Smooth muscle cell of the brain vasculature (primary cell): ENCODE results near the gene HACD1.
"Not testable (repeated sequence)": the region's sequence is repeated elsewhere in the genome, so short reads cannot be mapped to it uniquely, and the experiment has no call there.

Source experiments
- DNase-seq: peaks from one replicate; pipeline ENCODE4 v3.0.0-alpha.2; 2012; ENCODE audit warnings: low read depth, low spot score

HACD1 gene

DNA sequence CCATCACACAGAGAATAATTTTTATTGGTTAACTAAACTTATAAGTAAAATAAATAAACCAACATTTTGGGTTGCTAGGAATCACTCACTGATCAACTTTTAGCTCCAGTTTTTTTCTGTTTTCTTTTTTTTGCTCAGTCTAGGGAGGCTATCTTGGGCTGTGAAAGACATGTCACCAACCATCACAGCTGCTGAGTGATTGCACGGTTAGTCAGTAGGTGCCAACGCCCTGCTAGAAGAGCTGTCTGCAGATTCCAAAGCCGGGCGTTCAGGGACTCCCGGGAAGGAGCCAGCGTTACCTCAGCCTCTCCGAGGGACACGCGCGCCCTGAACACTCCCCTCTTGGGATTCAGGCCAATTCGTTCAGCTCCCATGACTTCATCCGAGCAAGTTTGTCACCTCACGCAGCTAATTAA, 26.2 kb upstream of the HACD1 start:
- no peak for DNase-seq

DNA sequence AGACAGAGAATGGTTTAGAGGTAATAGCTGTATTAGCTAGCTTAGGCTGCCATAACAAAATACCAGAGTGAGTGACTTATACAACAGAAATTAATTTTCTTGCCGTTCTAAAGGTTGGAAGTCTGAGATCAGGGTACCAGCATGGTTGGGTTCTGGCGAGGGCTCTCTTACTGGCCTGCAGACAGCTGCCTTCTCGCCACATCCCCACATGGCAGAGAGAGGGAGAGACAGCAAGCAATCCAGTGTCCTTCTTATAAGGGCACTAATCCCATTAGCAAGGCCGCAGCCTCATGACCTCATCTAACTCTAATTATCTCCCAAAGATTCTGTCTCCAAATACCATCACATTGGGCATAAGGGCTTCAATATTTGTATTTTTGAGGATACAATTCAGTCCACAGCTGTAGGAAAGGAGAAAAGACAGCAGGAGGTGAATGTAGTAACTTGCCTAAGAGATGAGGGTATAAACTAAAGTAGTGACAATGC, 23.2 kb upstream of the HACD1 start:
- no peak for DNase-seq

DNA sequence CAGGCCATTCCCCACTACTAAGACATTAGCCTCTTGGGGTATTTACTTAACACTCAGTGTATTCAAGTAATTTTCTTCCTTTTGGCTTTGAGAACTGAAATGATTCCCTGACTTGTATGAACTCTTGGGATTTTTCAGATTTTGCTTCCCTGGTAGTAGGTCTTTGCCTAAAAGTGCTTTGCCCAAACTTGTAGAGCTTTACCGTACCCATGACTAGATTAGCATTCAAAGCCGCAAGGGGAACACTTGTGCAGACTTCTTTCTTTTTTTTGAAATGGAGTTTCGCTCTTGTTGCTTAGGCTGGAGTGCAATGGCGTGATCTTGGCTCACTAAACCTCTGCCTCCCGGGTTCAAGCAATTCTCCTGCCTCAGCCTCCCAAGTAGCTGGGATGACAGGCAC, 20.7 kb upstream of the HACD1 start:
- DNase-seq: no peak

DNA sequence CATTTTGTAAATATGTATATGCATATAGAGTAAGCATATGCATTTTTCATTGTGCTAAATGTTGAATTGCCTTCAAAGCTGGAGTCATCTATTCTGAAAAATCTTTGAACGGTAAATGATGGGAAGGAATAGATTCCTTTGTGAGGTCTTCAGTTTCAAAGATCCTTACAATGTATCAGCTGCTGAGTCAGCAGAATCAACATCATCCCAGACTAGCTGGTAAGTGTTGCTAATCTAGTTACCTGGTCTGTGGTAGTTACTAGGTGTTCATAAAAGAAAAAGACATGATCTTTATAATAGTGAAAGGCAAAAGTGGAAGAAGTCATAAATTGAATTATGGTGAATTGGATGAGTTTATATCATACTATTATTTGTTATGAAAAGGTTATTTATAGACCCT, 16.2 kb upstream of the HACD1 start:
- no peak for DNase-seq

DNA sequence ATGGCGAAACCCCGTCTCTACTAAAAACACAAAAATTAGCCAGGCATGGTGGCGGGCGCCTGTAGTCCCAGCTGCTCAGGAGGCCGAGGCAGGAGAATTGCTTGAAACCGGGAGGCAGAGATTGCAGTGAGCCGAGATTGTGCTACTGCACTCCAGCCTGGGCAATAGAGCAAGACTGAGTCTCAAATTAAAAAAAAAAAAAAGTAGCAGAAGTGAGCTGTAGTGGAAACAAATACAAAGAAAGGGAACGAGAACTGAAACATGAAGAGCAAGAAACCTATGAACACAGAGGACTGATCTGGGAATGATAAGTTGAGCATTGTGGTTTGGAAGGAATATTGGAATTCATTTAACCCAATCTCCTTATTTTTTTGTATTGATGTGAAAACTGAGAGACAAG, 15.4 kb upstream of the HACD1 start:
- not testable (repeated sequence) for DNase-seq

DNA sequence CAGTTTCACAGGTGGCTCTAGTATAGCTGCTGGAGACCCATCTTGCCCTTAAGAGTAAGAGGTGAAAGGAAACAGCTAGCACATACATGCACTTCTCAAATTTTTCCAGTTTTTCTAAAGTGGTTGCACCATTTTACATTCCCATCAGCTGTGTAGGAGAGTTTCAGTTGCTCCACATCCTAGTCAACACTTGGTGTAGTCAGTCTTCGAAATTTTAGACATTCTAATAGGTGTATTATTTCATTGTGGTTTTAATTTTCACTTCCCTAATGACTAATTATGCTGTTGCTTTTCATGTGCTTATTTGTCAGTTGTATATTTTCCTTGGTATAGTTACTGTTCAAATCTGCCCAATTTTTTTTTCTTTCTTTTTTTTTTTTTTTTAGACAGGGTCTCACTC, 9.5 kb upstream of the HACD1 start:
- no peak for DNase-seq

DNA sequence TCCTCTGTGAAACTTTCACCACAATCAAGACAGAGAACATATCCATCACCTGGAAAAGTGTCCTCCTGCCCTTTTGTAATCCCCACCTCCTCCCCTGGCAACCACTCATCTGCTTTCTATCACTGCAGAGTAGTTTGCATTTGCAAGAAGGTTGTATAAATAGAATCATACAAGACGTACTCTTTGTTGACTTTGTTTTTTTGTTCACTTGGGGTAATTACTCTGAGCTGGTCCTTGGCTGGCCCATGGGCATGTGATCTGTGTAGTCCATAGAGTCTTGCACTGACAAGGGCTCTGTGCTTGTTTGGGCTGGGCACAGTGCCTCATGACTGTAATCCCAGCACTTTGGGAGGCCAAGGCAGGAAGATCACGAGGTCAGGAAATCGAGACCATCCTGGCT, 7.8 kb upstream of the HACD1 start:
- DNase-seq: no peak

DNA sequence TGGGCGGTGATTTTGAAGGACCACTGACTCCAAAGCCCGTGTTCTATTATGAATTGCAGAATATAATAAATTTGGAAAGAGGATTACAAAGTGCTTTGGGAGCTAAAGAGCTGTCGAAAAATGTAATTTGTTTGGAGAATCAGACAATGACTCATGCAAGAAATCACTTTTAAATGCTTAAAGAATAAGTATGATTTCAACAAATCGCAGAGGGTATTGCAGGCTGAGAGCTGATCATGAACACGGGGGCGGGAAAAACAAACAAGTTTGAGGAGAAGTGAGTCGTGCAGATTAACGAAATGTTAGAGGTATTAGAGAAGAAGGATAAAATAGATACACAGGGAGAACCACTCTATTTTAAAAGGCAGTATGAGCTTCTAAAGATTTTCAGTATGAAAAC, 4.9 kb upstream of the HACD1 start:
- no peak for DNase-seq

DNA sequence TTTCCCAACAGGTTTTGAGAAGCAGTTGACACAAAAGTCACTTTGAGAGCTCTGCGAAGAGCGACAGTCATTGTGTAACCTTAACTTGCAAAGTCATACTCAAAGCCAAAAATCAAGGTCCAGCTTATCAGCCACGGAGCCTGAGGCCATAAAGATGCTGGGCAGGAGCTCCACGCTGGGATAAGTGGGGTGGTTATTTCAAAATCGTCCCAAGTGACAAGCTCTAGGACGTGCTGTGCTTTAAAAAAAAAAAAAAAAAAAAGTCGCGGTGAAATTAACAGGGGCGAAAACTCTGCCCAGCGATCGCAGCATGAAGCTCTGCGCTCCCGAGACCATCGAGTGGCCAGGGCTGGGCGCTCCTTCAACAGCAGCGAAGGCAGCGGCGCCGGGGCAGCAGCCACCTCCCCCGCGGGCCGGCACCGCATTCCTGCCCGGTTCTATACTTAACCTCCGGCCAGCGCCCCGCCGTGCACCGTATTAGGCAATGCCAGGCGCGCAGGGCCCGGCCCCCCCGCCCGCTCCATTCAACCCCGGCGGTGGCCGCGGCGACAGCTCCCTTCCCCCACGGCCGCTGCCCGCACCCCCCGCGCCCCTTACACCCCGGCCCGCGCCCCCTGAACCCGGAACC, 657 bp downstream of the HACD1 start:
- DNase-seq: peak; percentile 4

DNA sequence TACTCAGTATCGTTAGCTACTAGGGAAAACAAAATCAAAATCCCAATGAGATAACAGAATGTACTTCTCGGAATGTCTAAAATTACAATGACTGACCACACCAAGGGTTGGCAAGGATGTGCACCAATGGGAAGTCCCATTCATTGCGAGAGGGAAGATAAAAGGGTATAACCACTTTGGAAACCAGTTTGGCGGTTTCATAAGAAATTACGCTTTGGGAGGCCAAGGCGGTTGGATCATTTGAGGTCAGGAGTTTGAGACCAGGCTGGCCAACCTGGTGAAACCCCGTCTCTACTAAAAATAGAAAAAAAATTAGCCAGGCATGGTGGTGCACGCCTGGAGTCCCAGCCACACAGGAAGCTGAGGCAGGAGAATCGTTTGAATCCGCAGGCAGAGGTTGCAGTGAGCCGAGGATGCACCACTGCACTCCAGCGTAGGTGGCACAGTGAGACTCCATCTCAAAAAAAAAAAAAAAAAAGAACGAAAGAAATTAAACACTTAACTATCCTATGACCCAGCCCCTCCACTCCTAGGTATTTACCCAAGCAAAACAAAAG, 7.6 kb downstream of the HACD1 start:
- no peak for DNase-seq

DNA sequence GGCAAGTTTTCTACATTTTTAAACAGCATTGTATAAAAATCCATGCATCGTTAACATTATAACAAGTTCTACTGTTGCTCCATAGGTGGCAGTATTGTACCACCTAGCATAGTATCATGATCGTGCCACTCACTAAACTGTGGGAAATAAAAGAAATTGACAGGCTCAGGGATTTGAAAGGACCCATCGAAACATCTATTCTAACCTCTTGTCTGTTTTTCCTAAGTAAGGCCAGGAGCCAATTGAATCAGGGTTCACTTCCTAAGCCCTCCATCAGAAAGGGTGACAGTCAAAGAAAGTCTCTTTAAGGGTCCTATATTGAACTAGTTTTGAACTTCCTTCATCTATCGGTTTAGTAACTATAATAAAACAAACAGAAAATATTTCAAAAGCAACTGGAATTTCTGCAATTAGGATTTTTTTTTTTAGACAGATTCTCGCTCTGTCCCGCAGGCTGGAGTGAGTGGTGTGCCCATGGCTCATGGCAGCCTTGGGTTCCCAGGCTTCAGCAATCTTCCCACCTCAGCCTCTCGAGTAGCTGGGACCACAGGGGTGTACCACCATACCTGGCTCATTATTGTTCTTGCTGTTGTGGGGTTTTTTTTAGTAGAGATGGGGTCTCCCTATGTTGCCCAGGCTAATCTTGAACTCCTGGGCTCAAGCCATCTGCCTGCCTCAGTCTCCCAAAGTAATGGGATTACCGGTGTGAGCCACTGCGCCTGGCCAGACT, 9.4 kb downstream of the HACD1 start:
- DNase-seq: no peak

DNA sequence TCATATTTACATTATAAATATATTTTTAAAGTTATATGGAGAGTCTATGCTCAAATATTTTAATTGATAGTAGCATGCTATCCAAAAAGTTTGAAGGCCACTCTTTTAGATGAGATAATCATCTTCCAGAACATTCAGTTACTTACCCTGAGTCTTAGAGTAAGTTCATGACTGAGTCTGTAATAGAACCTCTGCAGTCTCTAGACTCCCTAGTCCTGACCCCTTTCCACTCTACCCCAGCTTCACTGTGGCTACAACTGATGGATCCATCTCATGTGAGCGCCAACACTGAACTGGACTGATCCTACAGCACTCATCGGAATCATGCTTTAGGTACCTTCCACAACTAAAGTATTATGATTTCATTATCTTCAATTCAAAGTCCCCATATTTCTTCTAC, 10.1 kb downstream of the HACD1 start:
- DNase-seq: no peak

DNA sequence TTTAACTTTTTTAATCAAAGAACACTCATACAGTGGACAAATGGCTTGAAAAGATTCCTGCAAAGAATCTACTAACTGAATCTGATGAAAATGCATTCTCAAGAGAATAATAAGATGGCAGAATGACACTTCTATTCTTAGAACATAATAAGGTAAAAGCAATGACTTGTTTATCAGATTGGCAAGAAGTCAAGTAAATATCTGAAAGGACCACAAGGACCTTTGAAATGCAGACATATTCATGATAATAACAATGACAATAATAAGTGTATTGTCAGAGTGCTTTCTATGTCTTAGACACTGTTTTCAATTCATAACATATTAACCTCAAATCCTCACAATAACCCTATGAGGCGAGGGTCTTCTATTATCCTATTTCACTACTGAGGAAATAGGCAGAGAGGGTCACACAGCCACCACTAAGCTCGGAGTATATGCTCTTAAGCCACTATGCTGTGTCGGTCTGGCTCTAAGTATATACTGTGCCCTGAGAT, 10.6 kb downstream of the HACD1 start:
- DNase-seq: no peak

DNA sequence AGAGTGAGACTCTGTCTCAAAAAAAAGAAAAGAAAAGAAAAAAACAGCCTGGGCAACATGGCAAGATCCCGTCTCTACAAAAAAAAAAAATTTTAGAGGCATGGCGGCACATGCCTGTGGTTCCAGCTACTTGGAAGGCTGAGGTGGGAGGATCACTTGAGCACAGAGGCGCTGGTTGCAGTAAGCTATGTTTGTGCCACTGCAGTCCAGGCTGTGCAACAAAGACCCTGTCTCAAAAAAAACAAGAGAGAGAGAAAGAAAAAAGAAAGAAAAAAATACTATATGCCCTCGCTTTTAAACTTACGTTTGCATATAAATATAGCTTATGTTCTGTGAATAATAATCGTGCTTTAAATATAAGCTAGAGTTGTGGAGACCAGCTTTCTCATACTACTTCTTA, 11.2 kb downstream of the HACD1 start:
- DNase-seq: no peak

DNA sequence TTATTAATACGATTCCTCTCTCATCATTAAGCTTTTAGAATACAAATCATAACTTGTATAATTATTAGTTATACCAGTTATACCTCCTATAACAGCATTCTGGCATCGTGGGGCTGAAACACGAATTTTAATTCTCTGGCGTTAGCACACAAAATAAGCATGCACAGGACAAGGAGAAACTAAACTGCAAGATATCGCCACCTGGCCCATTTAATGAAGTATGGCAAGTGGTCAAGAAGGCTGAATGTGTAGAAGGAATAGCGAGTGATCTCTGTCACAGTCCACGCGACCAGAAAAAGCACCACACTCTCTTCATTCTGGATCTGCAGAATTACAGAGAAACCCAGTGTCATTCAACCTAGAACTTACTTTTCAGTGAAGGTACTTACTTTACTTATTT, 18.1 kb downstream of the HACD1 start:
- no peak for DNase-seq

DNA sequence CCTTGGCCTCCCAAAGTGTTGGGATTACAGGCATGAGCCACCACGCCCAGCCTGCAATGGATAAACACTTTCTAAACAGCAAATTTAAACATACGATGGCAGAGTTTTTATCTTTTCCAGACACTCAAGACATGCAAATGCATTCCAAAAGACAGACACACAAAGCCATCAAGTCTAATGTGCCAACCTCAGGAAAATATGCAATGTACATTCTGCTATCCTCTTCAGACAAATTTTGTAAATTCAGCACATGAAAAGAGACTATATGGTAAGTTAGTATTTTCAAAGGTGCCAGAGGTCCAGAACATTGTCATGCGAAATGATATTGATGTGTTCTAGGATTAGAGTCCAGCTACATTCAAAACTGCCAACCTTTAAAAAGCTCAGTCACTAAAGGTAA, 19.8 kb downstream of the HACD1 start:
- no peak for DNase-seq

DNA sequence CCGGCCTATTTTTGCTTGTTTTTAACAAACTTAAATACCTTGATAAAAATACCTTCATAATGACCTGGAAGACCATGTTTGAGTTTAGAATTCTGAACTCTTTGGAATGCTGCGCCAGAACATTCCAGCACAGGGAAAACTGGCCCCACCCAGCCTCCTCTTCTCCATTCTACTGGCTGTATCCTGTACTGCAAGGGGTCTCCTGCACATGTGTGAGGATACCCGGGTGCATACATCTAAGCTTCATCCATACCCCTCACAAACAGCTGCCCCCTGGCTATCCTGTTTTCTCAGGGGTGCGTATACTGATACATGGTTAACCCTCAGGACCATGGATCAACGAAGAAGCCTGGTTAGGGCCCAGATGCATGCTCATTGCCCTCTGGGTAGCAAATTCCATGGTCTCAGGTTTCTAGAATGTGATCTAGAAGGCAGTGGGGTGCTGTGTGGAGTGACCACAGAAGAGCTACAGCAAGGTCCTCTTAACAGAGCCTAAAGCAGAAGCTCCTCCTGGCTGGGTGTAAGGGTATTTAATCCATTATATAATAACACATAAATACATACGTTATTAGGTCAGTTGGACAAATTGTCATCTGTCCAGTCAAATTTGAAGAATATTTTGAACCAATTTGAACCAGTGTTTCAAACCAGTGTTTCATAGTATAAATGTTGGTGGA, 26.1 kb downstream of the HACD1 start:
- no peak for DNase-seq

DNA sequence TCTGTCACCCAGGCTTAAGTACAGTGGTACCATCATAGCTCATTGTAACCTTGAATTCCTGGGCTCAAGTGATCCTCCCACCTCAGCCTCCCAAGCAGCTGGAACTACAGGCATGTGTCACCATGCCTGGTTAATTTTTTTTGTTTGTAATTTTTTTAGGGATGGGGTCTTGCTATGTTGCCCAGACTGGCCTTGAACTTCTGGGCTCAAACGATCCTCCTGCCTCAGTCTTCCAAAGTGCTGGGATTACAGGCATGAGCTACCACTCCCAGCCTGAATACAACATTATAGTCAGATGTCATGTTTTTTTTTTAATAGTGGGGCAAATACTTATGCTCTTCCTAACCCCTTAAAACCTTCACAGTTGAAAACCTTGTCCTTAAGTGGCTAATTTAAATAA, 27.9 kb downstream of the HACD1 start:
- DNase-seq: not testable (repeated sequence)

DNA sequence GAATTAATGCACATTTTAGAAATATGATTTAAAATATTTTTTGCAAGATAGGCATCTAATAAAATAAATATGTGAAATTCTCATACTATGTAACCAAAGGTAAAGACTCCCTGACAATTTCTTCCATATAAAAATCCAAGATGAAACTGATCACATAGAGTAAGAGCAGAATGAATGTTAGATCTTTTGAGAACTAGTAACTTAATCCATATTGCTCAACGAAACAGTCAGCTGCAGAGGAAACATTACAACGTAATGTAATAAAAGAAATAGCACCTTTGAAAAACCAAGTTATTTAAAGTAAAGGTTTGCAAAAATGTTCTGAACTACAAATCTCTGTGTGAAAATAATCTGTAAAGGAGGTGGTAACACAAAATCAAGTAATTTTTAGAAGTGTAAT, 28.8 kb downstream of the HACD1 start:
- DNase-seq: no peak

DNA sequence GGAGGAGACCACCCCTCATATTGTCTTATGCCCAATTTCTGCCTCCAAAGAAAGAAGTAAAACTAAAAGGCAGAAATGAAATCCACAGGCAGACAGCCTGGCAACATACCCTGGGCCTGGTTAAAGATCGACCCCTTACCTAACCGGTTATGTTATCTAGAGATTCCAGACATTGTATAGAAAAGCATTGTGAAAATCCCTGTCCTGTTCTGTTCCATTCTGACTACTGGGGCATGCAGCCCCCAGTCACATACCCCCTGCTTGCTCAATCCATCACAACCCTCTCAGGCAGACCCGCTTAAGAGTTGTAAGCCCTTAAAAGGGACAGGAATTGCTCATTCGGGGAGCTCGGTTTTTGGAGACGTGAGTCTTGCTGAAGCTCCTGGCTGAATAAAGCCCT, 29.9 kb downstream of the HACD1 start:
- not testable (repeated sequence) for DNase-seq

DNA sequence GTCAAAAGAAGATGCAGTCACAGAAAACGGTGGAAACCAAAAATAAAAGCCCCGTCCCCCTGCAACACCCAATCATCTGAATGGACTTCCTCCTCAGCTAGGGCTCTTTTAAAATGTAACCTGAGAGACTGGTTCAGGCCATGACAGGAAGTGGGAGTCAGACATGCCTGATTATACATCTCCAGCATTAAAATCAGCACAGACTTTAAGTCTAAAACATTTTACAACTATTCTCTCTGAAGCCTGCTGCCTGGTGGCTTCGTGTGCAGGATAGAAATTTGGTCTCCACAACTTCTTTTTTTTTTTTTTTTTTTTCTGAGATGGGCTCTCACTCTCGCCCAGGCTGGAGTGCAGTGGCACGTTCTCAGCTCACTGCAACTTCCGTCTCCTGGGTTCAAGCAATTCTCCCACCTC, 30.3 kb downstream of the HACD1 start:
- DNase-seq: no peak

DNA sequence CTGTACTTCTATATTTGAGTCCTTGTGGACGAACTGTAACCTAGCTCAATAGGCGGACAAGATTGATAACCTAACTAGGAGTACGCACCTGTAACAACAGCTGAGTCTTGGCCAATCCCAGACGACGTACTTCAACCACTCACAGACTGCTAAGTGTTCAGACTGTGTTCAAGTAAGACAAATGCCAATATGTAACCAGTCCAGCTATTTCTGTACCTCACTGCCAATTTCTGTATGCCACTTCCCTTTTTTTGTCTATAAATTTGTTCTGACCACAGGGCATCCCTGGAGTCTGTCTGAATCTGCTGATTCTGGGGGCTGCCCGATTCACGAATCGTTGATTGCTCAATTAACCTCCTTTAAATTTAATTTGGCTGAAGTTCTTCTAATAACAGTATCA, 32.2 kb downstream of the HACD1 start:
- DNase-seq: no peak
